ENCODE data around the gene ASAP2. TPM values are rescaled to one million over a fixed set of nuclear protein-coding genes. Genes with fewer than 3 reads are reported as not detected.

The ASAP2 gene
- total and polyA plus RNA-seq, 5 donors: 9.2 to 19.7 (median 15.2) TPM

DNA sequence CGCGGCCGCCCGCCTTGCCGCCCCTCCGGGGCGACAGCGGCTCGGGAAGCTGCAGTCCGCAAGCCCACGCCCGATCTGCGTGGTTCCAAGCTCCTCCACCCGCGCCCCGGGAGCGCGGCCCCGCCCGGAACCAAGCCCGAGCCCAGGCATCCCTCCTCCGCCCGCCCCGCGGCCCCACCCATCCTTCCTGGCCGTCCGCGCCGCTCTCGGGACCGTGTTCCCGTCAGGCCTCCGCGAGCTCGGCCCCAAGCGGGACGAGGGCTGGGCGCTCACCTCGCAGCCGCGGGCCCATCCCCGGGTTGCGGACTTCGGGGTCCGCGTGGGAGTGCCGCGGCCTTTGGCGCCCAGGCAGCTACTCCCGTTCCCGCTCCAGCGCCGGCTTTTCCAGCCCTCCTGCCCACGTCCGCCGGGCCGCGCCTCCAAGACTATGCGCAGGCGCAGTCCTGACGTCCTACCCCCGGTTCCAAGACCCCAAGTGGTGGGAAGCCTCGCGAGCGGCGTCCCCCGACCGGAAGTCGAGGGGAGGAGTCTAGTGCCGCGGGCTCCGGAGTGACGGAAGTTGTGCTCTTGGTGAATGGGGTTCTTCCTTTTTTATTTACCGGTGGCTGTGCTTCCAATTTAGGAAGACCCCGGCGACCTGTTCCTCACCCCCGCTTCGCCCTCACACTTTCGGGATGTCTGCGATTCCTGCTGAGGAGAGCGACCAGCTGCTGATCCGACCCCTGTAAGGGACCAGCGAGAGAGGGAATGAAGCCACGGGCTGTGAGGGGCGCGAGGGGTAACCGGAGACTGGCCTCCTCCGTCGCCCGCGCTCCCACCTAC lies 216.7 kb downstream of the ASAP2 start, which contains the start of the genes CPSF3 and ITGB1BP1:
Gene CPSF3 (plus strand): TSS at position 555 of the 822 bp plus-strand sequence. CDS start 120 bp downstream, at position 675.
Gene ITGB1BP1 (minus strand): TSS at position 429 of the 822 bp plus-strand sequence. CDS start 4,831 bp downstream, outside the sequence.
- peak within 1 kb of the TSS; percentile 95 for H3K27ac ChIP-seq (ENCODE audit: low read length)
- intact Hi-C loops (cut with DNase I): no loop called here
- H3K27me3 ChIP-seq (ENCODE audit: control insufficient read depth, insufficient read depth): no peaks in the 10 kb centered on the region
- peaks cover 2% of the 10 kb centered on the region for H3K4me1 ChIP-seq (ENCODE audit: control insufficient read depth, insufficient read depth, low read length)
- DNase-seq (peak; percentile 99), ATAC-seq (peak; percentile 97)
- H3K4me3 ChIP-seq (ENCODE audit: low read length): peak within 1 kb of the TSS; percentile 97
- no peaks in the 10 kb centered on the region for H3K9me3 ChIP-seq (ENCODE audit: control insufficient read depth, low read length)
- under 1% methylated on average over 91 of the region's 91 CpGs for WGBS

DNA sequence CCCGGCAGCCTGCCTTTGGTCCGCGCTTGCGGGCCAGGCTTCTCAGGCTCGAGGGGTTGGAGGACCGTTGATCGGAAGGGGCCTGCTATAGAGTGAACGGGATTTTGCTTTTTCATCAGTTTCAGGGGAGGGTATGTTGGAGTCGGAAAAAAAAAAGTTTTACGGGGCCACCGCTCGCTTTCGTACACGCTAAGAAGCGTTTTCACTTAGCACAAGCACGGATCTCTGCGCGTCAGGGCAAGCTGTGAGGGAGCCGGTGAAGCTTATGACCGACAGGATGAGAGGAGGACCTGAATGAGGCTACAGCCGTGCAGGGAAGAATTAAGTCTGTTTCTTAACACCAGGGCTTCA lies 217.3 kb downstream of the ASAP2 start:
- no peaks in the 10 kb centered on the region for H3K9me3 ChIP-seq (ENCODE audit: control insufficient read depth, low read length)
- intact Hi-C loops (cut with DNase I): no loop called here
- peak overlapping the region; percentile 95 for H3K27ac ChIP-seq (ENCODE audit: low read length)
- ATAC-seq (no peak), DNase-seq (no peak)
- peaks cover 2% of the 10 kb centered on the region for H3K4me1 ChIP-seq (ENCODE audit: control insufficient read depth, insufficient read depth, low read length)
- peak overlapping the region; percentile 97 for H3K4me3 ChIP-seq (ENCODE audit: low read length)
- WGBS: 1% methylated on average over 21 of the region's 21 CpGs
- H3K27me3 ChIP-seq (ENCODE audit: control insufficient read depth, insufficient read depth): no peaks in the 10 kb centered on the region

DNA sequence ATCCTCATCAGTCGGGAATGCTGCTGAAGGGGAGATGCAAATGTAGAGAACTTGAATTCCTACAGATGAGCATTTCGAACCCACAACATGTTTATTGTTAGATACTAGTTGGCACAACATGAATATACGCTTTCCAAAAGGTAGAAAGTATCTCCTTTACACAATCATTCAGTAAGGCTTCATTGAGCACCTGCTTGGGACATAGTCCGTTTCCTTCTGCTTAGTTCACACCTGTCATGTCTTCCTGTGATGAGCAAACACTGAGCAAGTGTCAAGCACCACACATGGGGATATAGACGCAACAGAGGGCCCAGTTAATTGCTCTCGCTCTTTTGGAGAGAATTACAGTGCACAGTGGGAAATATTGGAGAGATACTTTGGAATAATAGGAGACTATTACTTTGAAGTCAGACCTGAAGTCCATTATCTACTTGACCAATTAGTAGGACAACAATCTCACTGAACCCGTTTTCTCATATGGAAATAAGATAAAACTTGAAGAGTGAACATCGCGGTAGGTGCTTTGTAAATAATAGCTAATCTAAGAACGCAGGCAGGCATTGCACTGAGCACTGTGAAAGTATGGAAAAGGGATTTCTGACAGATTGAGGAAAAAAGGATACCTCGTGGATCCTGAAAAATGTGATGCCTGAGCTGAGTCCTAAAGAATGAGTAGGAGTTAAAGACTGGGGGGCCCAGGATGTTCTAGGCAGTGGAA lies 218.0 kb downstream of the ASAP2 start:
- H3K9me3 ChIP-seq (ENCODE audit: control insufficient read depth, low read length): no peaks in the 10 kb centered on the region
- H3K27ac ChIP-seq (ENCODE audit: low read length): no peak overlapping the region
- intact Hi-C loops (cut with DNase I): no loop called here
- no peak for ATAC-seq
- H3K4me1 ChIP-seq (ENCODE audit: control insufficient read depth, insufficient read depth, low read length): peaks cover 2% of the 10 kb centered on the region
- H3K4me3 ChIP-seq (ENCODE audit: low read length): peak overlapping the region; percentile 97
- H3K27me3 ChIP-seq (ENCODE audit: control insufficient read depth, insufficient read depth): no peaks in the 10 kb centered on the region
- WGBS: 67% methylated on average over 11 of the region's 11 CpGs
- no peak for DNase-seq

DNA sequence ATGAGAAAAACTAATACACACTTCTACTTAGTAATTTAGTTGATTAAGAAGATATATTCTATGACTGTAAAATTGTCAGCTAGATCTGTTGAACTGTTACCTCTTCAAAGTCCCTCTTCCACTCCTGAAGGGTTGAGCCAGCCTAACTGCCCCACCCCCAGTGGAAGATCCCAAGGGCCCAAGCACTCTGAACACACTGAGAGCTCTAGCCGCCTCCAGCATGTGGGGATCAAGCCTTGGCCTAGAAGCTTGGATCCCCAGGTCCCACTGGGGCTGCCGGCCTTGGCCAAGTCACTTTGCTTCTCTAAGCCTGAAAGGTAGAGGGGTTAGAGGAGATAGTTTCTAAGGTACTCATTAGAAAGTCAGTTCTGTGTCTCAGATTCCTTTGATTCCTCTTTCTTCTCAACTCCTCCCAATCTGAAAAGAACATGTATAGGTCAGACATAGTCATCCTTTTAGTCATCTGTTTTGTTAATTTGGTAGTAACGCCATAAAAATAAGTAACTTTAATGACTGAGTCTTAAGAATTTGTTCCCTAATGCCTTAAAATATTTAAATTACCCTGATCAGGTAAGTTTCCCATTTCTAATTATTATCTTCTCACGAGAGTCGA lies 222.5 kb downstream of the ASAP2 start:
- no peak overlapping the region for H3K4me3 ChIP-seq (ENCODE audit: low read length)
- WGBS: 74% methylated on average over 5 of the region's 5 CpGs
- ATAC-seq: no peak
- intact Hi-C loops (cut with DNase I): no loop called here
- H3K27ac ChIP-seq (ENCODE audit: low read length): no peak overlapping the region
- no peaks in the 10 kb centered on the region for H3K27me3 ChIP-seq (ENCODE audit: control insufficient read depth, insufficient read depth)
- DNase-seq: no peak
- peaks cover 2% of the 10 kb centered on the region for H3K4me1 ChIP-seq (ENCODE audit: control insufficient read depth, insufficient read depth, low read length)
- H3K9me3 ChIP-seq (ENCODE audit: control insufficient read depth, low read length): no peaks in the 10 kb centered on the region

DNA sequence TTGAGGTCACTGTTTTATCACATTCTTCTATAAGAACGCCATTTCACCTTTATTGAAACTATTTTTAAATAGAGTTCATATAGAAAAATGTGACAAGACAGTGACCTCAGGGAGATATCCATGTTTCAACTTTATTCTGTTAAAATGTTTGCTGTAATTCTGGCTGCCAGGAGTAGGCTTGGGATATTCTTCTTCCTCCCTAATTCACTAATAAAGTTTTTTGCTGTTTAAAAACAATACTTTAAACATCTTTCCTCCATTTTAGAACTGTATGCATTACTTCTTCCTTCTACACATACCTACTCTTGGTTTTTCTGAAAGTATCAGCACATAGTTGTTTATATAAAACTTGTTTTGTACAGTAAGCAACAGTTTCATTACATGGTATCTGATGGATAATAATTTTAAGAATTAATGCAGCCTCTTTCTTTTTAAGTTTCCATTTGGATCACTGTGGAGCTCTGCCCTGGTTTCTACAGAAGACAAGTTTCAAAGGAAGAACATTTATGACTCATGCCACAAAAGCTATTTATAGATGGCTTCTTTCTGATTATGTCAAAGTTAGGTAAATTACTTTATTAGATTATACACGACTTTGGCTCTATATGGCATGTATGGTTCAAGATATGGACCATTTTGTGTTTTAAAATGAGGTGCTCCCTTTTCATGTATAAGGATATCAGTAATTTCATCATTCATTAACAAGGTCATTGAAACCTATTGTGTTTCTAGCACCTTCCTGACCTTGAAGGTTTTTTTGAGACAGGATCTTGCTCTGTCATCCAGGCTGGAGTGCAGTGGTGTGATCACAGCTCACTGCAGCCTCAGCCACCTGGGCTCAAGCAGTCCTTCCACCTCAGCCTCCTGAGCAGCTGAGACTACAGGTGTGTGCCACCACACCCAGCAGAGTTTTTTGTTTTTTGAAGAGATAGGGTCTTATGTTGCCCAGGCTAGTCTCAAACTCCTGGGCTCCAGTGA lies 224.0 kb downstream of the ASAP2 start:
- Histone ChIP-seq H3K4me3 (ENCODE audit: low read length) (no peak overlapping the region), H3K9me3 (ENCODE audit: control insufficient read depth, low read length) (no peaks in the 10 kb centered on the region), H3K4me1 (ENCODE audit: control insufficient read depth, insufficient read depth, low read length) (no peaks in the 10 kb centered on the region), H3K27ac (ENCODE audit: low read length) (no peak overlapping the region), H3K27me3 (ENCODE audit: control insufficient read depth, insufficient read depth) (no peaks in the 10 kb centered on the region)
- ATAC-seq (no peak), DNase-seq (no peak)
- intact Hi-C loops (cut with DNase I): no loop called here
- WGBS: 67% methylated on average over 2 of the region's 2 CpGs

DNA sequence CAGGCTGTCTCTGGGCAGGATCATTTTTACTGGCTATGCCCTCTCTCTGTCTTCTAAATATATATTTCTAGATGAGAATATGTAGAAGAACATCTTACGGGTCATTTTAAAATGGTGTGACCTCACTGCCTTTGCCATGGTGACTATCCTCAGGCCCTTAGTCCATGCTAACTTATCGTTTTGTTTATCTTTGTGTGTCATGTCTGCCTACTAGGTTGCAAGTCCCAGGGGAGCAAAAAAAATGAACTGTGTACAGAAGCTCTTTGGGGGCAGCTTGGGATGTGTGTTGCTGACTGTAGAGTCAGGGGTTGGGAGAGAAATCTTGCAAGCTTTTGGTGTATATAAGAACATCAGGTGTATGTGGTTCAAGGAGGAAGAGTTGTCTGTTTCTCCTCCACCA lies 227.9 kb downstream of the ASAP2 start:
- H3K27ac ChIP-seq (ENCODE audit: low read length): no peak overlapping the region
- H3K27me3 ChIP-seq (ENCODE audit: control insufficient read depth, insufficient read depth): no peaks in the 10 kb centered on the region
- H3K4me3 ChIP-seq (ENCODE audit: low read length): no peak overlapping the region
- ATAC-seq (no peak), DNase-seq (no peak)
- 81% methylated on average over 2 of the region's 2 CpGs for WGBS
- intact Hi-C loops (cut with DNase I): no loop called here
- no peaks in the 10 kb centered on the region for H3K4me1 ChIP-seq (ENCODE audit: control insufficient read depth, insufficient read depth, low read length)
- no peaks in the 10 kb centered on the region for H3K9me3 ChIP-seq (ENCODE audit: control insufficient read depth, low read length)

DNA sequence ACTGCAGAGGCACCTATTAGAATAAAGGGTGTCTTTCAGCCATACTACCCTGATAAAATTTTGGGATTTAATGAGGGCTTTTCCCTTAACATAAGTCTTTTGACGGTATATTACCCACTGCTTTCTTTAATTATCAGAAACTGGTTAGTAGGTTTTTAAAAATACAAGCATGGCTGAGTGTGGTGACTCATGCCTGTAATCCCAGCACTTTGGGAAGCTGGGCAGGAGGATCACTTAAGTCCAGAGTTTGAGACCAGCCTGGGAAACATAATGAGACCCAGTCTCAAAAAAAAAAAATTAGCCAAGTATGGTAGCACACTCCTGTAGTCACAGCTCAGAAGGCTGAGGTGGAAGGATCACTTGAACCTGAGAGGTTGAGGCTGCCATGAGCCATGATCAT lies 232.9 kb downstream of the ASAP2 start:
- Histone ChIP-seq H3K4me3 (ENCODE audit: low read length) (no peak overlapping the region), H3K4me1 (ENCODE audit: control insufficient read depth, insufficient read depth, low read length) (no peaks in the 10 kb centered on the region), H3K27ac (ENCODE audit: low read length) (no peak overlapping the region), H3K27me3 (ENCODE audit: control insufficient read depth, insufficient read depth) (no peaks in the 10 kb centered on the region), H3K9me3 (ENCODE audit: control insufficient read depth, low read length) (no peaks in the 10 kb centered on the region)
- ATAC-seq (no peak), DNase-seq (no peak)
- 97% methylated on average over 1 of the region's 1 CpG for WGBS
- intact Hi-C loops (cut with DNase I): no loop called here

DNA sequence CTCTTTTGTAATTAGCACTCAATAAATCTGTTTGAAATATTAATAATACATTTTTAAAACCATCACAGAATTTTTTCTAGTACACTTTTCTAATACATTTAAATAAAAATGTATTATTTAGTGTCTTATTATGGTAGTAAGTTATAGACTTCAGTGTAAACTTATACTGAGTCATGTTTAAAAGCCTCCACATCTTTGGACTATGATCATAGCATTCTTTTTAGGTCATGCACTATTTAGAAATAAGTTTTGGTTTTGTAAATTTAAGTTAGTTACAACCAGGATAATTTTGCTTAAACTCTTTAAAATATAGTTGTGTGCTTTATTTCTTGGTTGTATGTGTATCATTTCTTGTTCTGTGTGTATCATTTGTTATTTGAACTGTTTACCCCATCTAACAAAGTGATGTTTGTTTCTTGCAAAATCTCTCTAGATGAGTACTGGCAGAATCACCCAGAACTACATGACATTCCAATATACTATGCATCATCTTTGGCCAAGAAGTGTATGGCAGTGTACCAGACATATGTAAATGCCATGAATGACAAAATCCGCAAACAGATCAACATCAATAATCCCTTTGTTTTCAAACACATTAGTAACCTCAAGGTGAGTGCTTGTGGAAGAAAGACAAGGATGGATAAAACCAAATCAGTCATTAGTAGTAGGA lies 233.6 kb downstream of the ASAP2 start:
- DNase-seq (no peak), ATAC-seq (no peak)
- 76% methylated on average over 1 of the region's 1 CpG for WGBS
- Histone ChIP-seq H3K4me3 (ENCODE audit: low read length) (no peak overlapping the region), H3K27ac (ENCODE audit: low read length) (no peak overlapping the region), H3K4me1 (ENCODE audit: control insufficient read depth, insufficient read depth, low read length) (no peaks in the 10 kb centered on the region), H3K27me3 (ENCODE audit: control insufficient read depth, insufficient read depth) (no peaks in the 10 kb centered on the region), H3K9me3 (ENCODE audit: control insufficient read depth, low read length) (no peaks in the 10 kb centered on the region)
- intact Hi-C loops (cut with DNase I): no loop called here

DNA sequence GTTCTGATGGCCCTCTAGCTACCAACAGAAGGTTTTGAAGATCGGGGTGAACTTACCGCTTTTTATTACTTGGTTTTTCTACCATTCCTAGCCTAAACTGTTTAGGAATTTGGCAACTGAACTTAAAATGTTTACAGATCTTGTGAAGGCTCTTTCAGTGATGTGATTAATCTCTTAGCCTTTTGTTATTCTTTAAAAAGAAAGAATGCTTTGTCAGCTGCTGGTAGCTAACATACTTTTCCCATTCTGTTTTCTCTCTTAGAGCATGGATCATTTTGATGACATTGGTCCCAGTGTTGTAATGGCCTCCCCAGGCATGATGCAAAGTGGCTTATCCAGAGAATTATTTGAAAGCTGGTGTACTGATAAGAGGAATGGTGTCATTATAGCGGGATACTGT lies 234.9 kb downstream of the ASAP2 start:
- intact Hi-C loops (cut with DNase I): no loop called here
- DNase-seq (no peak), ATAC-seq (no peak)
- Histone ChIP-seq H3K4me3 (ENCODE audit: low read length) (no peak overlapping the region), H3K27me3 (ENCODE audit: control insufficient read depth, insufficient read depth) (no peaks in the 10 kb centered on the region), H3K9me3 (ENCODE audit: control insufficient read depth, low read length) (no peaks in the 10 kb centered on the region), H3K4me1 (ENCODE audit: control insufficient read depth, insufficient read depth, low read length) (no peaks in the 10 kb centered on the region), H3K27ac (ENCODE audit: low read length) (no peak overlapping the region)
- 47% methylated on average over 3 of the region's 3 CpGs for WGBS

DNA sequence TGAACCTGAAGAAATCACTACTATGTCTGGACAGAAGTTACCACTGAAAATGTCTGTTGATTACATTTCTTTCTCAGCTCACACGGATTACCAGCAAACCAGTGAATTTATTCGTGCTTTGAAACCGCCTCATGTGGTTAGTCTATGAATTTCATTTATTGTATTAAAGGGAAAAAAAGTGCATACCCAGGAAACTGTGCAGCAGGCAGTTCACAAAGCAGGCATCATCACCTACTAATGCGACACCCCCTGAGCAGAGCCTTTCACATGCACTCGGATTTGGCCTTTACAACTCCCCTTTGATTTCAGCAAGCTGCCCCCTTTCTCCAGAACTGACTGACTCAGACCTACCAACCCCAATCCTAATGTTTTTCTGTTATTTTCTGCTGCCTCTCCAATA lies 236.9 kb downstream of the ASAP2 start:
- 92% methylated on average over 5 of the region's 5 CpGs for WGBS
- ATAC-seq (no peak), DNase-seq (no peak)
- intact Hi-C loops (cut with DNase I): no loop called here
- no peaks in the 10 kb centered on the region for H3K9me3 ChIP-seq (ENCODE audit: control insufficient read depth, low read length)
- H3K4me1 ChIP-seq (ENCODE audit: control insufficient read depth, insufficient read depth, low read length): no peaks in the 10 kb centered on the region
- no peak overlapping the region for H3K27ac ChIP-seq (ENCODE audit: low read length)
- H3K27me3 ChIP-seq (ENCODE audit: control insufficient read depth, insufficient read depth): no peaks in the 10 kb centered on the region
- H3K4me3 ChIP-seq (ENCODE audit: low read length): no peak overlapping the region
